ENCODE data around the gene ZNF792.

ZNF792 gene

DNA sequence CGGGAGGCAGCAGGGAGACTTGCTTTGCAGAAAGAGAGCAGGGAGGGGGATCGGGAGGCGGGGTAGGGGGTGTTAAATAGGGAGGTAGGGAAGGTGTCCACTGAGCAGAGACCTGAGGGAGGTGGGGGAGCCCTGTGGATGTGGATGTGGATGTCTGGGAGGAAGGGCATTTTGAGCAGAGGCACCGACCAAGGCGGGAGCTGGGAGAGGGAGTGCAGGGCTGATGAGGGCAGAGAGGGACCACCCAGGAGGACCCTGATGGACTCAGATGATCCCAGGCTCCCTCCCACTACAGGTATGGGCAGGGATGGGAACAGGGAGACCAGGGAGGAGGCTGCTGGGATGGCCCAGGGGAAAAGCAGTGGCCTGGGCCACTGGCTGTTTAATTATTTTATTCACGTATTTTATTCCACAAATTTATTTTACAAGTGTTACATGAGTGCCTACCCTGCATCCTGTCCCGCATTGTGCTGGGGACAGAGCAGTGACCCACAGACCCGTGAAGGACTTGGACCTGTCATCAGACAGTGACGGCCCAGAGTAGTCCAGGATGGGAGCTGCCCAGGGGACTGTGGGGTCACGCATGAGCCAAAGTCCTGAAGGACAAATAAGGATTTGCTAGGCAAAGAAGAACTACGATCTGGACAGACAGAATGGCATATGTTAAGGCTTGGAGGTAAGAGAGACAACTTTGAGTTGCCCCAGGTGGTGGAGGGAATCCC is 41.4 kb upstream of the ZNF792 start:
- H3K4me3 ChIP-seq, result no peak overlapping the region
- no peaks in the 10 kb centered on the region for H3K9me3 ChIP-seq
- DNase-seq, result no peak
- intact Hi-C loops (cut with DNase I; ENCODE audit: low total_unique reads), result no loop called here
- H3K27me3 ChIP-seq, result no peaks in the 10 kb centered on the region
- H3K36me3 ChIP-seq, result peaks cover 9 to 45% (median 22%) of the 10 kb centered on the region in 3 donors
- TF ChIP-seq, protein P1, sequence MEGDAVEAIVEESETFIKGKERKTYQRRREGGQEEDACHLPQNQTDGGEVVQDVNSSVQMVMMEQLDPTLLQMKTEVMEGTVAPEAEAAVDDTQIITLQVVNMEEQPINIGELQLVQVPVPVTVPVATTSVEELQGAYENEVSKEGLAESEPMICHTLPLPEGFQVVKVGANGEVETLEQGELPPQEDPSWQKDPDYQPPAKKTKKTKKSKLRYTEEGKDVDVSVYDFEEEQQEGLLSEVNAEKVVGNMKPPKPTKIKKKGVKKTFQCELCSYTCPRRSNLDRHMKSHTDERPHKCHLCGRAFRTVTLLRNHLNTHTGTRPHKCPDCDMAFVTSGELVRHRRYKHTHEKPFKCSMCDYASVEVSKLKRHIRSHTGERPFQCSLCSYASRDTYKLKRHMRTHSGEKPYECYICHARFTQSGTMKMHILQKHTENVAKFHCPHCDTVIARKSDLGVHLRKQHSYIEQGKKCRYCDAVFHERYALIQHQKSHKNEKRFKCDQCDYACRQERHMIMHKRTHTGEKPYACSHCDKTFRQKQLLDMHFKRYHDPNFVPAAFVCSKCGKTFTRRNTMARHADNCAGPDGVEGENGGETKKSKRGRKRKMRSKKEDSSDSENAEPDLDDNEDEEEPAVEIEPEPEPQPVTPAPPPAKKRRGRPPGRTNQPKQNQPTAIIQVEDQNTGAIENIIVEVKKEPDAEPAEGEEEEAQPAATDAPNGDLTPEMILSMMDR (IDR thresholded peaks at IDR 0.05), result no peak
- no peak overlapping the region for H3K27ac ChIP-seq
- H3K4me1 ChIP-seq, result peaks cover 0 to 35% (median 20%) of the 10 kb centered on the region in 4 donors

DNA sequence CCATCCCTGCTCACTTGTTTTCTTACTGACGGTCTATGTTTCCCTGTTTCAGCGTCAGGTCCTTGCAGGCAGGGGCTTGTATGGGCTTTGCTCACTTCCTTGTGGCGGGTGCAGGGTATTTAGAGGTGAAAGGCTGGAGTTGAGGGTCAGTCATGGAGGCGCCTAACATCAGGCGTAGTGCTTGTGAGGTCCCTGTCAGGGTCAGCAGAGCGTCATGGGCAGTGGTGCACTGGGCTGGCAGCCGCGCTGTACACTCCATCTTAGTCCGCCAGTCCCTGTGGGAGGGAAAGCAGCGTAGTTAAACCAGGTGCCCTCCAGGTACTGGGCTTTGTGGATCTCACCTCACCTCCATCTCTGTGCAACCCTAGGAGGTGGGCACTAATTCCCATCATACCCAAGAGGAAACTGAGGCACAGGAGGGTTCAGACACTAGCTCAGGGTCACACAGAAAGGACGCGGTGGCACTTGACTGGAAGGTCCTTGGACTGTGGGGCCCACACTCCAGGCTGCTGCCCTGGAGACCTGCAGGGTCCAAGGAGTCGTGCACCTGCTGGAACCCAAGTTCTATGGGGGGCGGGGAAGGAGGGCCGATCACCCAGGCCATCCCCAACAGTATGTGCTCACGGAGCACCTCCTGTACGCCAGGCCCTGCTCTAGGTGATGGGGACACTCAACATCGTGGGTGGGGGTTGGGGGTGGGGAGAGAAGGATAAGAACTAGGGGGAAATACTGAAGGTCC is 40.7 kb upstream of the ZNF792 start:
- no peaks in the 10 kb centered on the region for H3K9me3 ChIP-seq
- no peak for DNase-seq
- H3K27me3 ChIP-seq, result no peaks in the 10 kb centered on the region
- H3K4me3 ChIP-seq, result no peak overlapping the region
- intact Hi-C loops (cut with DNase I; ENCODE audit: low total_unique reads), result no loop called here
- H3K36me3 ChIP-seq, result peaks cover 2 to 38% (median 14%) of the 10 kb centered on the region in 3 donors
- no peak overlapping the region for H3K27ac ChIP-seq
- TF ChIP-seq, protein P1 (IDR thresholded peaks at IDR 0.05), result no peak
- H3K4me1 ChIP-seq, result peaks cover 0 to 35% (median 20%) of the 10 kb centered on the region in 4 donors

DNA sequence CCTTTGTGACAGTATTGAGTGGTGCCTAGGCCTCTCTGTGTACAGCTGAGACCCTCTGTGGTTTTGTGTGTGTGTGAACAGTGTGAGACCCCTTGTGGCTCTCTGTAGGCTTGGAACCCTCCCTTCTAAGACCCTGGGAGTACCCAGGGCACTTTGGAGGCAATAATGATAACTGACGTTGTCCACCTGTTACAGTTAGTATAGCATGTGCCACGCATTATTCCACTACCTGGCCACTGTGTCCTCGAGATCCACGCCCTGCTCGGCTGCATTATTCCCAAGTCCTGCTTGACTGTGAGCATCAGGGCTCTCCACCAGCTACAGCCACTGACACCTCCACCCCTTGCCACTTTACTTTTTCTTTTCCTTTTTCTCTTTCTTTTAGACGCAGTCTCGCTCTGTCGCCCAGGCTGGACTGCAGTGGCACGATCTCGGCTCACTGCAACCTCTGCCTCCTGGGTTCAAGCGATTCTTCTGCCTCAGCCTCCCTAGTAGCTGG is 38.1 kb upstream of the ZNF792 start:
- intact Hi-C loops (cut with DNase I; ENCODE audit: low total_unique reads), result no loop called here
- H3K9me3 ChIP-seq, result no peaks in the 10 kb centered on the region
- H3K4me1 ChIP-seq, result peaks cover 0 to 44% (median 29%) of the 10 kb centered on the region in 4 donors
- H3K27me3 ChIP-seq, result no peaks in the 10 kb centered on the region
- peak overlapping the region in 1 of 2 donors; percentile 99 for H3K4me3 ChIP-seq
- H3K36me3 ChIP-seq, result peaks cover 0 to 28% (median 5%) of the 10 kb centered on the region in 3 donors
- DNase-seq, result no peak
- TF ChIP-seq, protein P1 (IDR thresholded peaks at IDR 0.05), result no peak
- peak overlapping the region in 1 of 2 donors; percentile 89 for H3K27ac ChIP-seq

DNA sequence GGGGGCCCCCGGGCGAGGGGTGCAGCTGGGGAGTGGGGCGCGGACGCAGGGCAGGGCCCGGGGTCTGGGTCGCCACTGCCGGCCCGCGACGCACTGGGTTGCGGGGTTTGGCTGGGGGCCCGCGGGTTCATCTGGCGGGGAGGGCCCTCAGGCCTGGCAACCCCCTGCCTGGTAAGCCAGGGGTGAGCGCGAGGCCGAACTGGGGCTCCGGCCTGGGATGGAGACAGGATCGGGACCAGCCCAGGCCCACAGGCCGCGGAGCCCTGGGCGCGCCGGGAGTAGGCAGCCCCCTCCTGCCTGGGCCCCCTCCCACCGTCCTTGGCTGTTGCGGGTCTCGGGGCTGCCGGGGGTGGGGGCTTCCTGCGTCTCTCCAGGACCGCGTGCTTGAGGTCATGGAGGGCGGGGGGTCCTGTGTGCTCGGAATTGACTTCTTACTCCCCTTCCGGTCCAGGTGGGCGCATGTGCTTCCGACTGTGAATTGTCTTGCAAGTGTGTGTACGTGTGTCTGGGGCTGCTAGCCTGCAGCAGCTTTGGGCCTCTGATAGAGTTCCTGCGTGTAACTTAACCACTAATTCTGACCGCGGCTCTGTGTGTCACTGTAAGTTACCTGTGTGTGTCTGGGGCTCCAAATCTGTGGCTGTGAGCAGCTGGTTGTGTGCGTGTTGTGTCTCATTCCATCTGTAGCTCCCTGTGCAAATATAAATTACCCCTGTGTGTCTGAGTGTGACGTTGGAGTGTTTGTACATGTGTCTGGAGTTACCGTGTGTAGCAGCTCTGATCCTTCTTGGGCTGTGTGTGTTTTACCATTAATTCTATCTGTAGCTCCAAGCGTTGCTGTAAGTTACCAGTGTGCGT is 36.8 kb upstream of the ZNF792 start:
- DNase-seq, result no peak
- H3K9me3 ChIP-seq, result no peaks in the 10 kb centered on the region
- H3K4me1 ChIP-seq, result peaks cover 0 to 44% (median 29%) of the 10 kb centered on the region in 4 donors
- H3K27ac ChIP-seq, result peak overlapping the region; percentile 89 to 99
- peaks cover 0 to 19% (median 3%) of the 10 kb centered on the region in 3 donors for H3K36me3 ChIP-seq
- no peaks in the 10 kb centered on the region for H3K27me3 ChIP-seq
- H3K4me3 ChIP-seq, result peak overlapping the region; percentile 98 to 99
- intact Hi-C loops (cut with DNase I; ENCODE audit: low total_unique reads), result no loop called here
- TF ChIP-seq, protein P1 (IDR thresholded peaks at IDR 0.05), result no peak

DNA sequence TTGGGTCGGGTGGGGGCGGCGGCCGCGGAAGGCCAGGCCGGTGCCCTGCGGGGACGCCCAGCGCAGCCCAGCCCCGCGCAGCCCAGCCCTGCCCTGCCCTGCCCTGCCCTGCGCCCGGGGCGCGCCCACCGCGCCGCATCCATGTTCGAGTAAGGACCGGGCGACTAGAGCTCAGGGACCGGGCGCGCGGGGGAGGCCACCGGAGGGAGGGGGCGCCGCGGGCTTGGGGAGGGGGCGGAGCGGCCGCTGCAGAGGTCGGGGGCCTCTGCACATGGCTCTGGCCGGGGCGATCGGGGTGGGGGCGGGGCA is 36.3 kb upstream of the ZNF792 start:
- H3K4me1 ChIP-seq, result peaks cover 0 to 45% (median 29%) of the 10 kb centered on the region in 4 donors
- TF ChIP-seq, protein P1 (IDR thresholded peaks at IDR 0.05), result no peak
- H3K27me3 ChIP-seq, result no peaks in the 10 kb centered on the region
- H3K36me3 ChIP-seq, result peaks cover 0 to 13% (median 0%) of the 10 kb centered on the region in 3 donors
- H3K9me3 ChIP-seq, result no peaks in the 10 kb centered on the region
- H3K27ac ChIP-seq, result peak overlapping the region; percentile 89 to 99
- intact Hi-C loops (cut with DNase I; ENCODE audit: low total_unique reads), result no loop called here
- DNase-seq, result no peak
- peak overlapping the region; percentile 98 to 99 for H3K4me3 ChIP-seq
